ENCODE measurements around the gene GOLGA8J. TPM values are rescaled to one million over a fixed set of nuclear protein-coding genes. Genes with fewer than 3 reads are reported as not detected.
A peak's percentile ranks its signal among the peaks of the same experiment; 100 is the strongest.

Gene GOLGA8J
- total RNA-seq, 4 donors from 2014 or later: not detected

GRCh38 chr15:30046430-30046829 is 36.3 kb upstream of the GOLGA8J start:
- Histone ChIP-seq H3K4me1 (peaks cover 0 to 11% (median 7%) of the 10 kb centered on the region in 4 donors), H3K27ac (replicated peaks in 1 of 4) (no peak overlapping the region), H3K9me3 (no peaks in the 10 kb centered on the region), H3K27me3 (peaks cover 0 to 13% (median 0%) of the 10 kb centered on the region in 4 donors), H3K4me3 (no peak overlapping the region), H3K36me3 (no peaks in the 10 kb centered on the region)
- DNase-seq (ENCODE audit: extremely low spot score): peak; percentile 42
- WGBS: 56% methylated on average over 2 of the region's 2 CpGs
- TF ChIP-seq CTCF (IDR thresholded peaks at IDR 0.05): no peak
- TF ChIP-seq EP300 (IDR thresholded peaks at IDR 0.05): no peak
- TF ChIP-seq POLR2A (IDR thresholded peaks at IDR 0.05; ENCODE audit: low read depth): no peak
- no peak for TF ChIP-seq POLR2AphosphoS5 (IDR thresholded peaks at IDR 0.05)
- intact Hi-C loops (cut with DNase I): no loop called here

- H3K36me3 ChIP-seq: no peaks in the 10 kb centered on the region
- intact Hi-C loops (cut with DNase I): no loop called here
- H3K4me3 ChIP-seq: no peak overlapping the region
- no peaks in the 10 kb centered on the region for H3K4me1 ChIP-seq
- H3K9me3 ChIP-seq: no peaks in the 10 kb centered on the region
- DNase-seq (ENCODE audit: extremely low spot score): no peak
- WGBS: 85% methylated on average over 3 of the region's 3 CpGs
- H3K27ac ChIP-seq (replicated peaks in 1 of 4): no peak overlapping the region
- peaks cover 0 to 4% (median 0%) of the 10 kb centered on the region in 4 donors for H3K27me3 ChIP-seq
- no peak for TF ChIP-seq POLR2A (IDR thresholded peaks at IDR 0.05; ENCODE audit: low read depth)
These were observed 27.2 kb upstream of the GOLGA8J start for GRCh38 chr15:30055604-30056003.

GRCh38 chr15:30056166-30056565 is 26.6 kb upstream of the GOLGA8J start:
- 81% methylated on average over 4 of the region's 4 CpGs for WGBS
- Histone ChIP-seq H3K27ac (replicated peaks in 1 of 4) (no peak overlapping the region), H3K4me3 (no peak overlapping the region), H3K36me3 (no peaks in the 10 kb centered on the region), H3K9me3 (no peaks in the 10 kb centered on the region), H3K4me1 (no peaks in the 10 kb centered on the region), H3K27me3 (peaks cover 0 to 4% (median 0%) of the 10 kb centered on the region in 4 donors)
- intact Hi-C loops (cut with DNase I): no loop called here
- TF ChIP-seq EP300 (IDR thresholded peaks at IDR 0.05): no peak
- TF ChIP-seq POLR2A (IDR thresholded peaks at IDR 0.05; ENCODE audit: low read depth): no peak
- TF ChIP-seq POLR2AphosphoS5 (IDR thresholded peaks at IDR 0.05): no peak
- DNase-seq (ENCODE audit: extremely low spot score): no peak

- TF ChIP-seq POLR2A (IDR thresholded peaks at IDR 0.05; ENCODE audit: low read depth): no peak
- no peak for TF ChIP-seq EP300 (IDR thresholded peaks at IDR 0.05)
- TF ChIP-seq CTCF (IDR thresholded peaks at IDR 0.05): no peak
- no peak for TF ChIP-seq POLR2AphosphoS5 (IDR thresholded peaks at IDR 0.05)
- no peaks in the 10 kb centered on the region for H3K4me1 ChIP-seq
- intact Hi-C loops (cut with DNase I): no loop called here
- DNase-seq (ENCODE audit: extremely low spot score): no peak
- H3K9me3 ChIP-seq: no peaks in the 10 kb centered on the region
- 85% methylated on average over 11 of the region's 11 CpGs for WGBS
- no peaks in the 10 kb centered on the region for H3K27me3 ChIP-seq
- H3K36me3 ChIP-seq: no peaks in the 10 kb centered on the region
- H3K4me3 ChIP-seq: no peak overlapping the region
- H3K27ac ChIP-seq (replicated peaks in 1 of 4): no peak overlapping the region
These were observed 23.0 kb upstream of the GOLGA8J start for GRCh38 chr15:30059771-30060170.

- TF ChIP-seq POLR2AphosphoS5 (IDR thresholded peaks at IDR 0.05): no peak
- TF ChIP-seq POLR2A (IDR thresholded peaks at IDR 0.05; ENCODE audit: low read depth): no peak
- TF ChIP-seq CTCF (IDR thresholded peaks at IDR 0.05): no peak
- no peak for TF ChIP-seq EP300 (IDR thresholded peaks at IDR 0.05)
- intact Hi-C loops (cut with DNase I): no loop called here
These were observed 19.9 kb upstream of the GOLGA8J start for GRCh38 chr15:30062881-30063280.

More at GRCh38 chr15:30062881-30063280, 19.9 kb upstream of the GOLGA8J start:
- H3K27ac ChIP-seq (replicated peaks in 1 of 4): no peak overlapping the region
- 92% methylated on average over 4 of the region's 4 CpGs for WGBS
- no peaks in the 10 kb centered on the region for H3K4me1 ChIP-seq
- H3K9me3 ChIP-seq: no peaks in the 10 kb centered on the region
- H3K27me3 ChIP-seq: no peaks in the 10 kb centered on the region
- H3K36me3 ChIP-seq: no peaks in the 10 kb centered on the region
- DNase-seq (ENCODE audit: extremely low spot score): no peak
- no peak overlapping the region for H3K4me3 ChIP-seq

All from esophagus muscularis mucosa (tissue), 4 donors.